ENCODE results near the gene FAM50A. TPM values are rescaled to one million over a fixed set of nuclear protein-coding genes. Genes with fewer than 3 reads are reported as not detected.

FAM50A gene
- total RNA-seq, 1 experiment from 2014 or later, result 57.4 TPM

- Mint-ChIP-seq H3K27me3 (ENCODE audit: low read depth) (no peaks in the 10 kb centered on the region; the same call in 1 of the 2 replicates), H3K9me3 (peaks cover 50 to 84% of the 10 kb centered on the region in 2 experiments), H3K27ac (no peak overlapping the region), H3K4me3 (no peak overlapping the region), H3K4me1 (no peaks in the 10 kb centered on the region), H3K36me3 (ENCODE audit: insufficient read depth in 1 of 3, low read depth in 3 of 3) (peaks cover 19 to 54% (median 46%) of the 10 kb centered on the region in 3 experiments)
- H3K56ac ChIP-seq (ENCODE audit: insufficient read length, low read depth, low read length), result no peak overlapping the region
- no peak overlapping the region for H2AK5ac ChIP-seq (ENCODE audit: insufficient read length, low read length)
- no peak overlapping the region for H4K5ac ChIP-seq (ENCODE audit: insufficient read length, low read depth, low read length)
- H3K4ac ChIP-seq (ENCODE audit: low read depth, low read length), result no peak overlapping the region
- no peak overlapping the region for H3K9ac ChIP-seq (ENCODE audit: extremely low read depth, insufficient read length, low read length)
- H3T11ph ChIP-seq (ENCODE audit: low read length), result no peak overlapping the region
- H3K79me2 ChIP-seq (ENCODE audit: insufficient read depth, low read length), result no peaks in the 10 kb centered on the region
- no peak overlapping the region for H2BK12ac ChIP-seq (ENCODE audit: insufficient read length, low read depth, low read length)
- H4K8ac ChIP-seq (replicated peaks; ENCODE audit: insufficient read length, low read depth, low read length), result no peak overlapping the region
- H3K9me3 ChIP-seq (ENCODE audit: control insufficient read depth, low read depth, low read length), result peaks cover 24% of the 10 kb centered on the region
- H3K4me1 ChIP-seq (ENCODE audit: insufficient read depth, low read length), result no peaks in the 10 kb centered on the region
- H2BK5ac ChIP-seq (ENCODE audit: insufficient read length, low read length), result no peak overlapping the region
- no peak overlapping the region for H3K27ac ChIP-seq (ENCODE audit: insufficient read length, low read depth, low read length)
- no peak overlapping the region for H2BK20ac ChIP-seq (ENCODE audit: low read depth, low read length, poor library complexity, severe bottlenecking)
- H3K23me2 ChIP-seq (ENCODE audit: insufficient read length, low read depth, low read length, poor library complexity, severe bottlenecking), result no peaks in the 10 kb centered on the region
- no peak overlapping the region for H3K18ac ChIP-seq (ENCODE audit: insufficient read length, low read depth, low read length)
- no peak overlapping the region for H2BK15ac ChIP-seq (ENCODE audit: low read depth, low read length)
- no peaks in the 10 kb centered on the region for H4K20me1 ChIP-seq (ENCODE audit: control insufficient read depth, insufficient read depth, insufficient read length)
- no peak for DNase-seq
- no peaks in the 10 kb centered on the region for H3K79me1 ChIP-seq (ENCODE audit: insufficient read depth, low read depth, low read length, poor library complexity, severe bottlenecking)
- H3K14ac ChIP-seq (ENCODE audit: insufficient read depth, low read length), result no peak overlapping the region
- no peak overlapping the region for H3K23ac ChIP-seq (ENCODE audit: insufficient read length, low read depth, low read length)
- H2BK120ac ChIP-seq (ENCODE audit: low read depth, low read length, poor library complexity, severe bottlenecking), result no peak overlapping the region
- H2AFZ ChIP-seq (ENCODE audit: low read length), result no peak overlapping the region
- no peak overlapping the region for H3K4me2 ChIP-seq (ENCODE audit: insufficient read depth, insufficient read length, low read length)
- no peak for TF ChIP-seq CTCF (conservative IDR thresholded peaks at IDR 0.05)
- WGBS (ENCODE audit: extremely low coverage, insufficient read length, low lambda C conversion rate), result no CpG with 5 or more reads among the region's 28 CpGs
- H4K91ac ChIP-seq (ENCODE audit: insufficient read length, low read depth, low read length), result no peak overlapping the region
- no peaks in the 10 kb centered on the region for H3K27me3 ChIP-seq (ENCODE audit: insufficient read depth, low read length)
These were observed 20.9 kb downstream of the FAM50A start for GRCh38 chrX:154464806-154465365.
